Uterus (tissue), 2 donors: Measurements from ENCODE around the gene TMCO4.

Experiments used
- POLR2A ChIP-seq, 2 donors: fragments of 450-650 bp; IDR thresholded peaks; one replicate each; pipeline ENCODE4 v1.6.1; 2016; ENCODE audit warnings: antibody characterized with exemption in 2 of 2, mild to moderate bottlenecking in 1 of 2, moderate library complexity in 1 of 2
- TF ChIP-seq, protein P1 (sequence below), 4 experiments: fragments of 200-600 bp in 2 of 4; fragments of 450-650 bp in 2 of 4; sonication (generic) in 2 of 4; IDR thresholded peaks; one replicate each; pipeline ENCODE4 v1.5.1; 2016 to 2019; ENCODE audit warnings: antibody characterized with exemption in 4 of 4, mild to moderate bottlenecking in 2 of 4, moderate library complexity in 1 of 4

DNA sequence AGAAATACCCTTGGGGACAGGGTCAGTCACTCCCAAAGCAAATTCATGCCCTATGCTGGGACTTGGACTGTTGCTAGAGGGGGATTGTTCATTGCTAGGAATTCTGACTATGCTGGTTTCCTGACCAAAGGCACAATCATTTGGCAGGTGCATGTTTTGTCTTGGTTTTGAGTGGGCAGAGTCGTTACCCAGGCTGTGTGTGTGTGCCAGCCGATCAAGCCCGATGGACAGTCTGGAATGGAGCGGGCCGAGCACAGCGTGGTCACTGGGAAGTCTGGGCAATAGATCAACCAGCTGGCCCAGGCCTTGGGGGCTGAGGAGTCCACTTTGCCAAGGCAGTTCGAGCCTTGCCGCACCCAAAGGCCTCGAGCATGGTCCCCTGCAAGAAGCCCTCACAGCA, 74.1 kb downstream of the TMCO4 start:
- TF ChIP-seq, protein P1, sequence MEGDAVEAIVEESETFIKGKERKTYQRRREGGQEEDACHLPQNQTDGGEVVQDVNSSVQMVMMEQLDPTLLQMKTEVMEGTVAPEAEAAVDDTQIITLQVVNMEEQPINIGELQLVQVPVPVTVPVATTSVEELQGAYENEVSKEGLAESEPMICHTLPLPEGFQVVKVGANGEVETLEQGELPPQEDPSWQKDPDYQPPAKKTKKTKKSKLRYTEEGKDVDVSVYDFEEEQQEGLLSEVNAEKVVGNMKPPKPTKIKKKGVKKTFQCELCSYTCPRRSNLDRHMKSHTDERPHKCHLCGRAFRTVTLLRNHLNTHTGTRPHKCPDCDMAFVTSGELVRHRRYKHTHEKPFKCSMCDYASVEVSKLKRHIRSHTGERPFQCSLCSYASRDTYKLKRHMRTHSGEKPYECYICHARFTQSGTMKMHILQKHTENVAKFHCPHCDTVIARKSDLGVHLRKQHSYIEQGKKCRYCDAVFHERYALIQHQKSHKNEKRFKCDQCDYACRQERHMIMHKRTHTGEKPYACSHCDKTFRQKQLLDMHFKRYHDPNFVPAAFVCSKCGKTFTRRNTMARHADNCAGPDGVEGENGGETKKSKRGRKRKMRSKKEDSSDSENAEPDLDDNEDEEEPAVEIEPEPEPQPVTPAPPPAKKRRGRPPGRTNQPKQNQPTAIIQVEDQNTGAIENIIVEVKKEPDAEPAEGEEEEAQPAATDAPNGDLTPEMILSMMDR (IDR thresholded peaks at IDR 0.05): no peak
- no peak for TF ChIP-seq POLR2A (IDR thresholded peaks at IDR 0.05)
